GM19240 (cell line): ENCODE data around the gene TRAPPC10.
A peak's percentile ranks its signal among the peaks of the same experiment; 100 is the strongest.

Source experiments
- DNase-seq: peaks from one replicate; pipeline ENCODE4 v3.0.0; 2011; ENCODE audit warnings: low spot score; ENCODE audit not compliant: insufficient read length

The TRAPPC10 gene

GRCh38 chr21:44011579-44012473 is at the start of gene TRAPPC10:
TSS of gene TRAPPC10 (plus strand) at chr21:44012309. CDS start at chr21:44012494, 185 bp downstream.
- peak; percentile 74 for DNase-seq

GRCh38 chr21:43965911-43966585 is 46.1 kb upstream of the TRAPPC10 start:
- DNase-seq, result no peak

GRCh38 chr21:43966946-43967512 is 45.1 kb upstream of the TRAPPC10 start:
- DNase-seq, result no peak

- no peak for DNase-seq
These were observed 44.1 kb upstream of the TRAPPC10 start for GRCh38 chr21:43967981-43968380.

- DNase-seq, result no peak
These were observed 43.5 kb upstream of the TRAPPC10 start for GRCh38 chr21:43968410-43969114.

- DNase-seq, result no peak
These were observed 43.0 kb upstream of the TRAPPC10 start for GRCh38 chr21:43969115-43969444.

GRCh38 chr21:43970551-43970950 is 41.6 kb upstream of the TRAPPC10 start:
- no peak for DNase-seq

GRCh38 chr21:43971201-43971991 is 40.7 kb upstream of the TRAPPC10 start:
- DNase-seq, result no peak

- no peak for DNase-seq
These were observed 40.2 kb upstream of the TRAPPC10 start for GRCh38 chr21:43971992-43972255.

GRCh38 chr21:43972850-43973633 is 39.1 kb upstream of the TRAPPC10 start:
- no peak for DNase-seq

GRCh38 chr21:43973634-43973955 is 38.5 kb upstream of the TRAPPC10 start:
- DNase-seq, result no peak

GRCh38 chr21:43974791-43975468 is 37.2 kb upstream of the TRAPPC10 start:
- no peak for DNase-seq

- DNase-seq, result peak; percentile 93
These were observed 36.5 kb upstream of the TRAPPC10 start for GRCh38 chr21:43975469-43976098.

- DNase-seq, result no peak
These were observed 35.4 kb upstream of the TRAPPC10 start for GRCh38 chr21:43976661-43977060.

GRCh38 chr21:43978060-43978459 is 34.0 kb upstream of the TRAPPC10 start:
- no peak for DNase-seq

- no peak for DNase-seq
These were observed 32.5 kb upstream of the TRAPPC10 start for GRCh38 chr21:43979654-43980053.

- no peak for DNase-seq
These were observed 30.8 kb upstream of the TRAPPC10 start for GRCh38 chr21:43981151-43981870.

GRCh38 chr21:43981871-43982210 is 30.3 kb upstream of the TRAPPC10 start:
- no peak for DNase-seq

GRCh38 chr21:43982489-43983078 is 29.5 kb upstream of the TRAPPC10 start:
- no peak for DNase-seq
